IMR-90 (cell line): Measurements from ENCODE around the gene RHCE. TPM values are rescaled to one million over a fixed set of nuclear protein-coding genes. Genes with fewer than 3 reads are reported as not detected.
A peak's percentile ranks its signal among the peaks of the same experiment; 100 is the strongest.
"Not testable (repeated sequence)": the region's sequence is repeated elsewhere in the genome, so short reads cannot be mapped to it uniquely, and the experiment has no call there.

Experiments used
- ATAC-seq: fragments of 200-7000 bp; cut with Tn5 transposase; 2 replicates; pipeline ENCODE4 v1.9.1; 2020; ENCODE audit warnings: low read depth, mild to moderate bottlenecking, moderate library complexity
- BruUV-seq: library from RNA; stranded (reverse); fragments of 400-500 nt; replicated peaks from 2 replicates; lab custom pipeline; 2021; lab: Mats Ljungman, UMichigan
- CTCF ChIA-PET: fragments of 300-600 bp; formaldehyde crosslinking; extraction: SDS; loops from one replicate; lab custom pipeline; 2021; ENCODE audit warnings: antibody characterized with exemption; lab: Yijun Ruan, JAX
- POLR2A ChIA-PET: fragments of 300-600 bp; sonication (Branson Sonifier 250); formaldehyde crosslinking; loops from one replicate; lab custom pipeline; 2022; ENCODE audit warnings: antibody characterized with exemption; ENCODE audit not compliant: unreplicated experiment; lab: Charles Lee
- DNase-seq: peaks from one replicate; pipeline ENCODE4 v3.0.0; 2013
- H2AFZ ChIP-seq: replicated peaks from 2 replicates; pipeline ENCODE3; 2013; ENCODE audit warnings: low read length, mild to moderate bottlenecking; ENCODE audit not compliant: poor library complexity
- H2AK5ac ChIP-seq: 2 replicates; pipeline ENCODE4 v1.6.1; 2013; ENCODE audit warnings: low read depth, low read length, inconsistent platforms
- H2AK9ac ChIP-seq: replicated peaks from 2 replicates; pipeline ENCODE3; 2013; ENCODE audit warnings: mild to moderate bottlenecking, low read depth, low read length, moderate library complexity; ENCODE audit not compliant: poor library complexity
- H2BK120ac ChIP-seq: 2 replicates; pipeline ENCODE4 v1.6.1; 2013; ENCODE audit warnings: low read depth, low read length, inconsistent platforms
- H2BK15ac ChIP-seq: 3 replicates; pipeline ENCODE4 v1.6.1; 2013; ENCODE audit warnings: low read depth, low read length, inconsistent platforms
- H2BK20ac ChIP-seq: 2 replicates; pipeline ENCODE4 v1.6.1; 2013; ENCODE audit warnings: low read depth, mild to moderate bottlenecking, inconsistent platforms, low read length, moderate library complexity
- H2BK5ac ChIP-seq: 2 replicates; pipeline ENCODE4 v1.6.1; 2013; ENCODE audit warnings: mild to moderate bottlenecking, low read depth, low read length, inconsistent platforms; ENCODE audit not compliant: poor library complexity, severe bottlenecking
- H3K14ac ChIP-seq: replicated peaks from 2 replicates; pipeline ENCODE4 v1.6.1; 2013; ENCODE audit warnings: low read depth, low read length, inconsistent platforms
- H3K18ac ChIP-seq: 2 replicates; pipeline ENCODE4 v1.6.1; 2013; ENCODE audit warnings: low read depth, low read length, control low read depth
- H3K23ac ChIP-seq: 2 replicates; pipeline ENCODE4 v1.6.1; 2013; ENCODE audit warnings: low read depth, low read length, inconsistent platforms
- H3K27ac ChIP-seq: 2 replicates; pipeline ENCODE4 v1.5.1; 2013; ENCODE audit warnings: mild to moderate bottlenecking, control low read depth, low read length; ENCODE audit not compliant: insufficient read depth
- H3K27me3 ChIP-seq: 2 replicates; pipeline ENCODE4 v1.6.1; 2013; ENCODE audit warnings: low read length; ENCODE audit not compliant: control insufficient read depth, insufficient read depth
- H3K36me3 ChIP-seq: 2 replicates; pipeline ENCODE4 v1.6.1; 2013; ENCODE audit warnings: low read length, mixed read lengths; ENCODE audit not compliant: control insufficient read depth, insufficient read depth
- H3K4ac ChIP-seq: 2 replicates; pipeline ENCODE4 v1.6.1; 2013; ENCODE audit warnings: low read depth, low read length, inconsistent platforms
- H3K4me1 ChIP-seq: 2 replicates; pipeline ENCODE4 v1.6.1; 2013; ENCODE audit warnings: low read length, mixed read lengths; ENCODE audit not compliant: control insufficient read depth, insufficient read depth
- H3K4me2 ChIP-seq: 2 replicates; pipeline ENCODE4 v1.6.1; 2013; ENCODE audit warnings: low read depth, mild to moderate bottlenecking, control low read depth, low read length, moderate library complexity
- H3K4me3 ChIP-seq: 2 replicates; pipeline ENCODE4 v1.5.1; 2013; ENCODE audit warnings: low read depth, mild to moderate bottlenecking, control low read depth, low read length, moderate library complexity; ENCODE audit not compliant: insufficient read depth
- H3K56ac ChIP-seq: 2 replicates; pipeline ENCODE4 v1.6.1; 2013; ENCODE audit warnings: low read length, inconsistent platforms; ENCODE audit not compliant: insufficient read depth; ENCODE audit errors: extremely low read depth
- H3K79me1 ChIP-seq, 2 experiments: 2 replicates each; pipeline ENCODE4 v1.6.1; 2013; ENCODE audit warnings: low read length in 2 of 2, inconsistent platforms in 1 of 2, low read depth in 1 of 2
- H3K9ac ChIP-seq: 2 replicates; pipeline ENCODE4 v1.6.1; 2013; ENCODE audit warnings: low read depth, low read length, control low read depth
- H3K9me1 ChIP-seq: 2 replicates; pipeline ENCODE4 v1.6.1; 2013; ENCODE audit warnings: low read length, inconsistent platforms; ENCODE audit not compliant: insufficient read depth
- H3K9me3 ChIP-seq: 2 replicates; pipeline ENCODE4 v1.6.1; 2013; ENCODE audit warnings: low read length; ENCODE audit not compliant: control insufficient read depth, insufficient read depth
- H4K20me1 ChIP-seq: 2 replicates; pipeline ENCODE4 v1.6.1; 2013; ENCODE audit warnings: low read length, inconsistent platforms; ENCODE audit not compliant: insufficient read depth
- H4K5ac ChIP-seq: 2 replicates; pipeline ENCODE4 v1.6.1; 2013; ENCODE audit warnings: mild to moderate bottlenecking, low read depth, low read length, control low read depth
- H4K8ac ChIP-seq, 2 experiments: 2 replicates each; pipeline ENCODE4 v1.6.1; 2013; ENCODE audit warnings: low read depth in 2 of 2, low read length in 2 of 2, control low read depth in 1 of 2, inconsistent platforms in 1 of 2
- H4K91ac ChIP-seq: 2 replicates; pipeline ENCODE4 v1.6.1; 2013; ENCODE audit warnings: low read depth, low read length, inconsistent platforms; ENCODE audit not compliant: insufficient read depth
- WGBS, 2 experiments: methylation state at CpG; one replicate each; pipeline versions ENCODE4 v1.1.5 to v1.1.7; 2013; ENCODE audit warnings: missing lambda C conversion rate in 2 of 2; ENCODE audit not compliant: insufficient read length in 1 of 2; ENCODE audit errors: extremely low coverage in 2 of 2; 5-methylcytosine and 5-hydroxymethylcytosine counted together
- dilution Hi-C: fragments of 300-500 bp; cut with HindIII; formaldehyde crosslinking; loops from one replicate; pipeline ENCODE4 v1.14.3; 2018; ENCODE audit warnings: low sequenced_read_pairs; ENCODE audit not compliant: unreplicated experiment
- in situ Hi-C: fragments of 300-500 bp; cut with MboI; formaldehyde crosslinking; loops from 3 replicates; pipeline ENCODE4 v1.14.3; 2019; ENCODE audit warnings: low sequenced_read_pairs, inconsistent platforms, mixed read lengths
- intact Hi-C: fragments of 100-400 bp; cut with micrococcal nuclease; formaldehyde crosslinking; loops from 2 replicates; pipeline ENCODE4 v1.10.0; 2022
- polyA plus RNA-seq, 3 experiments: library from polyadenylated mRNA; depleted of rRNA; stranded (reverse); fragments of >200 nt; gene quantifications; 2 replicates each; pipeline ENCODE4 v1.2.3, GENCODE V29; 2012; ENCODE audit warnings: low replicate concordance in 1 of 3
- total RNA-seq: library from RNA; depleted of rRNA; stranded (reverse); fragments of >200 nt; gene quantifications from 2 replicates; pipeline ENCODE4 v1.2.3, GENCODE V29; 2012

The RHCE gene
- total and polyA plus RNA-seq, 2 of the 4 experiments (the other 2 are of a cell fraction): 0.54 to 0.62 TPM

DNA sequence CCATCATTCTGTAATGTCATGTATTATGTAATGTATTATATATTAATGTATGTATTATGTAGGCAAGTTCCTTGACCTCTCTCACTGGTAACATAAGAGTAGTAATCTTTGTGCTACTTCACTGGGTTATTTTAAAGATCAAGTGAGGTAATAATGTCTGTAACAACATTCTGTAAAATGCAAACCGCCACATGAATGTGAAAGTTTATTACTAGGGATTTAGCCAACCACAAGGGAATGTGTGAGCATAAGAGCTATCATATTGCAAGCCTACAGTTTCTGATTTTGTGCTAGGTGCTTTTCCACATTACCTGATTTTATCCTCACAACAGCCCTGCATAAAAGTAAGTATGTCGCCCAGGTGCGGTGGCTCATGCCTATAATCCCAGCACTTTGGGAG lies 96.2 kb downstream of the RHCE start:
- dilution Hi-C loops, BruUV-seq, H2BK15ac ChIP-seq, H2BK5ac ChIP-seq, H2BK20ac ChIP-seq, H2BK120ac ChIP-seq, H3K23ac ChIP-seq, H3K27me3 ChIP-seq, H3K18ac ChIP-seq, H4K8ac ChIP-seq, H4K91ac ChIP-seq, H3K4me3 ChIP-seq, H3K4ac ChIP-seq, in situ Hi-C loops, H3K4me1 ChIP-seq, H3K9me3 ChIP-seq, POLR2A ChIA-PET, H3K56ac ChIP-seq, H3K79me1 ChIP-seq, H4K5ac ChIP-seq, CTCF ChIA-PET, H3K36me3 ChIP-seq, H3K4me2 ChIP-seq, DNase-seq, H3K9ac ChIP-seq, H2AK9ac ChIP-seq, H3K9me1 ChIP-seq, H2AFZ ChIP-seq, H2AK5ac ChIP-seq, intact Hi-C loops, H4K20me1 ChIP-seq, H3K14ac ChIP-seq: not testable (repeated sequence)
- H3K27ac ChIP-seq: peak overlapping the region; percentile 56; the same call in 1 of the 2 replicates
- ATAC-seq: peak; percentile 83
- no CpG with 5 or more reads among the region's 3 CpGs for WGBS, 2 experiments

DNA sequence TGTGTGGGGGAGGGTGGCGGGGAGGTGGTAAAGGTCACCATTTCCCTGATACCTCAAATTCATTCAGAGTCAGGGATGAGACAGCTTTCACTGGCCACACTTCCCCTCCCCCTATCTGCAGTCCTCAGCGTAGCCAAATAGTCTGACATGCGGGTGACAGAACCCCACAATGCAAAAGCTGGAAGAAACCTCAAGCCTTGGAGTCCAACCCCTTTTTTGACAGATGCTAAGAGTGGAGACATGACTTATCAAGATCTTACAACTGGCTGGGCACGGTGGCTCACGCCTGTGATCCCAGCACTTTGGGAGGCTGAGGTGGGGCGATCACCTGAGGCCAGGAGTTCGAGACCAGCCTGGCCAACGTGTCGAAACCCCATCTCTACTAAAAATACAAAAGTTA lies 98.5 kb downstream of the RHCE start:
- peak overlapping the region; percentile 20; the same call in 1 of the 2 replicates for H3K4ac ChIP-seq
- H2BK5ac ChIP-seq, H3K23ac ChIP-seq, H3K9me1 ChIP-seq, H2AK5ac ChIP-seq, H3K9ac ChIP-seq, in situ Hi-C loops, BruUV-seq, H2BK15ac ChIP-seq, CTCF ChIA-PET, DNase-seq, H4K20me1 ChIP-seq, H3K27me3 ChIP-seq, H2AK9ac ChIP-seq, H3K4me2 ChIP-seq, H3K9me3 ChIP-seq, ATAC-seq, H3K14ac ChIP-seq, H4K91ac ChIP-seq, H3K4me1 ChIP-seq, H3K4me3 ChIP-seq, H3K18ac ChIP-seq, intact Hi-C loops, H2BK120ac ChIP-seq, H4K8ac ChIP-seq, H3K27ac ChIP-seq, H2AFZ ChIP-seq, H4K5ac ChIP-seq, POLR2A ChIA-PET, dilution Hi-C loops, H3K56ac ChIP-seq, H3K36me3 ChIP-seq, H2BK20ac ChIP-seq: not testable (repeated sequence)
- WGBS, 2 experiments: 67% methylated on average over 2 of the region's 9 CpGs; no CpG with 5 or more reads in 1 of the 2 experiments
- H3K79me1 ChIP-seq: peaks cover 3 to 11% of the 10 kb centered on the region in 2 experiments; a peak in 3 of 4 replicates
